H1 (cell line): Measurements from ENCODE around the gene FASN. TPM values are rescaled to one million over a fixed set of nuclear protein-coding genes. Genes with fewer than 3 reads are reported as not detected.
A peak's percentile ranks its signal among the peaks of the same experiment; 100 is the strongest.

ENCODE experiments used
- CTCF ChIA-PET: fragments of 300-600 bp; sonication (Branson Sonifier 250); formaldehyde crosslinking; loops from one replicate; lab custom pipeline; 2021; ENCODE audit not compliant: partially characterized antibody; lab: Charles Lee
- POLR2A ChIA-PET: fragments of 300-600 bp; sonication (Branson Sonifier 250); formaldehyde crosslinking; loops from one replicate; lab custom pipeline; 2021; ENCODE audit warnings: inconsistent platforms; ENCODE audit not compliant: partially characterized antibody; lab: Charles Lee
- DNase-seq, 2 experiments: peaks; one replicate each; pipeline versions ENCODE4 v3.0.0 to v3.0.0-alpha.2; 2010 to 2022; ENCODE audit warnings: low spot score in 2 of 2, low read depth in 1 of 2, mixed read lengths in 1 of 2
- FAIRE-seq: peaks from 2 replicates; lab custom pipeline; 2011; peaks lifted over from hg19 to GRCh38; lab: Jason Lieb, UNC
- H2AFZ ChIP-seq: 2 replicates; pipeline ENCODE4 v1.8.1; 2012; ENCODE audit warnings: low read length, inconsistent platforms
- H2AK5ac ChIP-seq: 2 replicates; pipeline ENCODE4 v1.6.1; 2013; ENCODE audit warnings: low read depth, low read length
- H2BK120ac ChIP-seq: replicated peaks from 2 replicates; pipeline ENCODE3; 2013; ENCODE audit warnings: low read depth, low read length, inconsistent platforms
- H2BK12ac ChIP-seq: 2 replicates; pipeline ENCODE4 v1.6.1; 2013; ENCODE audit warnings: low read depth, low read length
- H2BK15ac ChIP-seq: 2 replicates; pipeline ENCODE4 v1.6.1; 2013; ENCODE audit warnings: low read length
- H2BK20ac ChIP-seq: 2 replicates; pipeline ENCODE4 v1.6.1; 2013; ENCODE audit warnings: low read length
- H2BK5ac ChIP-seq: 2 replicates; pipeline ENCODE4 v1.6.1; 2013; ENCODE audit warnings: low read depth, low read length
- H3K14ac ChIP-seq: 2 replicates; pipeline ENCODE4 v1.6.1; 2013; ENCODE audit warnings: inconsistent platforms; ENCODE audit not compliant: insufficient read length
- H3K18ac ChIP-seq: 2 replicates; pipeline ENCODE4 v1.6.1; 2013; ENCODE audit warnings: low read length; ENCODE audit errors: extremely low read depth
- H3K23ac ChIP-seq: 2 replicates; pipeline ENCODE4 v1.6.1; 2013; ENCODE audit warnings: inconsistent platforms; ENCODE audit not compliant: insufficient read length
- H3K23me2 ChIP-seq: 2 replicates; pipeline ENCODE4 v1.6.1; 2013; ENCODE audit warnings: low read depth, low read length
- H3K27ac ChIP-seq: 2 replicates; pipeline ENCODE4 v1.6.1; 2011; ENCODE audit warnings: low read depth, low read length, inconsistent platforms
- H3K27me3 ChIP-seq, 4 experiments: replicated peaks in 1 of 4; 1 replicate in 1 of 4; 2 replicates in 3 of 4; pipeline versions ENCODE4 v1.6.1 to v1.8.1; 2011 to 2013; ENCODE audit warnings: low read length in 3 of 4, mild to moderate bottlenecking in 3 of 4, inconsistent platforms in 2 of 4, mixed read lengths in 2 of 4, moderate library complexity in 1 of 4; ENCODE audit not compliant: control insufficient read depth in 3 of 4, insufficient read depth in 3 of 4; ENCODE audit errors: extremely low read depth in 1 of 4
- H3K36me3 ChIP-seq, 4 experiments: 2 replicates each; pipeline versions ENCODE4 v1.6.1 to v1.8.1; 2011 to 2013; ENCODE audit warnings: mild to moderate bottlenecking in 4 of 4, low read length in 3 of 4, moderate library complexity in 2 of 4, control low read depth in 1 of 4, inconsistent platforms in 1 of 4; ENCODE audit not compliant: insufficient read depth in 4 of 4, control insufficient read depth in 2 of 4
- H3K4ac ChIP-seq: replicated peaks from 2 replicates; pipeline ENCODE3; 2013; ENCODE audit warnings: low read length, low read depth, mixed read lengths, inconsistent platforms; ENCODE audit not compliant: insufficient read length
- H3K4me1 ChIP-seq, 4 experiments: replicated peaks in 1 of 4; 1 replicate in 1 of 4; 2 replicates in 3 of 4; pipeline versions ENCODE4 v1.6.1 to v1.8.1; 2011 to 2013; ENCODE audit warnings: low read length in 3 of 4, inconsistent platforms in 2 of 4, mixed read lengths in 1 of 4; ENCODE audit not compliant: insufficient read depth in 4 of 4, control insufficient read depth in 3 of 4
- H3K4me2 ChIP-seq, 2 experiments: 2 replicates each; pipeline versions ENCODE4 v1.6.1 to v1.8.1; 2011 to 2013; ENCODE audit warnings: low read depth in 2 of 2, low read length in 2 of 2, control low read depth in 1 of 2, inconsistent platforms in 1 of 2, mild to moderate bottlenecking in 1 of 2; ENCODE audit not compliant: insufficient read depth in 1 of 2
- H3K4me3 ChIP-seq, 4 experiments: fragments of 200-600, 300-600 bp in 1 of 4; sonication (generic), shearing (Covaris generic), sonication (Bioruptor Twin) in 1 of 4; 2 replicates each; pipeline versions ENCODE4 v1.5.1 to v1.8.1; 2011 to 2016; ENCODE audit warnings: low read length in 4 of 4, low read depth in 3 of 4, control low read depth in 2 of 4, inconsistent platforms in 2 of 4, mild to moderate bottlenecking in 2 of 4, mixed read lengths in 1 of 4, moderate library complexity in 1 of 4; ENCODE audit not compliant: insufficient read depth in 2 of 4; ENCODE audit errors: extremely low read depth in 1 of 4
- H3K56ac ChIP-seq: replicated peaks from 2 replicates; pipeline ENCODE3; 2013; ENCODE audit warnings: low read depth, mild to moderate bottlenecking, mixed read lengths, low read length, inconsistent platforms; ENCODE audit not compliant: insufficient read length
- H3K79me1 ChIP-seq: 2 replicates; pipeline ENCODE4 v1.6.1; 2013; ENCODE audit warnings: low read depth, low read length, control low read depth
- H3K79me2 ChIP-seq, 2 experiments: 2 replicates each; pipeline versions ENCODE4 v1.6.1 to v1.8.1; 2012 to 2013; ENCODE audit warnings: low read length in 2 of 2, mild to moderate bottlenecking in 2 of 2, inconsistent platforms in 1 of 2; ENCODE audit not compliant: insufficient read depth in 2 of 2, control insufficient read depth in 1 of 2
- H3K9ac ChIP-seq, 4 experiments: replicated peaks in 1 of 4; 1 replicate in 1 of 4; 2 replicates in 3 of 4; pipeline versions ENCODE4 v1.6.1 to v1.8.1; 2011 to 2013; ENCODE audit warnings: low read depth in 3 of 4, low read length in 3 of 4, control low read depth in 2 of 4, mild to moderate bottlenecking in 2 of 4, moderate library complexity in 2 of 4, inconsistent platforms in 1 of 4; ENCODE audit errors: extremely low read depth in 1 of 4
- H3K9me3 ChIP-seq, 2 experiments: 2 replicates each; pipeline versions ENCODE4 v1.6.1 to v1.8.1; 2012 to 2013; ENCODE audit warnings: mild to moderate bottlenecking in 2 of 2, moderate library complexity in 2 of 2, control low read depth in 1 of 2, inconsistent platforms in 1 of 2, low read depth in 1 of 2, low read length in 1 of 2, mixed read lengths in 1 of 2; ENCODE audit not compliant: insufficient read depth in 2 of 2
- H4K20me1 ChIP-seq, 2 experiments: replicated peaks in 1 of 2; 2 replicates each; pipeline versions ENCODE3 to v1.8.1; 2011 to 2013; ENCODE audit warnings: inconsistent platforms in 2 of 2, low read length in 2 of 2, mild to moderate bottlenecking in 1 of 2; ENCODE audit not compliant: insufficient read depth in 2 of 2, control insufficient read depth in 1 of 2
- H4K5ac ChIP-seq: 2 replicates; pipeline ENCODE4 v1.6.1; 2013; ENCODE audit warnings: low read length, low read depth, mixed read lengths, inconsistent platforms; ENCODE audit not compliant: insufficient read length
- H4K8ac ChIP-seq: 2 replicates; pipeline ENCODE4 v1.8.0; 2013; ENCODE audit warnings: mild to moderate bottlenecking, moderate library complexity, low read length, inconsistent platforms; ENCODE audit not compliant: insufficient read depth; ENCODE audit errors: extremely low read depth
- H4K91ac ChIP-seq: replicated peaks from 2 replicates; pipeline ENCODE3; 2013; ENCODE audit warnings: low read length, mixed read lengths, inconsistent platforms; ENCODE audit not compliant: insufficient read length
- CBX5 ChIP-seq: fragments of 300-800, 300-1000 bp; sonication (generic); IDR thresholded peaks from 2 replicates; pipeline ENCODE4 v1.7.1; 2016; ENCODE audit warnings: antibody characterized with exemption, low read length, low read depth
- CHD1 ChIP-seq: IDR thresholded peaks from 2 replicates; pipeline ENCODE4 v1.6.1; 2012; ENCODE audit warnings: low read depth, low read length, improper control_type of control experiment
- EGR1 ChIP-seq: IDR thresholded peaks from 2 replicates; pipeline ENCODE4 v1.6.1; 2011; ENCODE audit warnings: low read depth, low read length, borderline replicate concordance
- GTF2F1 ChIP-seq: IDR thresholded peaks from 2 replicates; pipeline ENCODE4 v1.6.1; 2012; ENCODE audit warnings: low read depth, low read length, improper control_type of control experiment, borderline replicate concordance
- POLR2A ChIP-seq, 2 experiments: IDR thresholded peaks; 1 replicate in 1 of 2; 2 replicates in 1 of 2; pipeline ENCODE4 v1.6.1; 2011; ENCODE audit warnings: low read depth in 2 of 2, low read length in 2 of 2, mild to moderate bottlenecking in 2 of 2; ENCODE audit errors: control extremely low read depth in 1 of 2
- SIN3A ChIP-seq, 2 experiments: IDR thresholded peaks in 1 of 2; conservative IDR thresholded peaks in 1 of 2; 2 replicates each; pipeline ENCODE4 v1.6.1; 2011 to 2012; ENCODE audit warnings: low read length in 2 of 2, improper control_type of control experiment in 1 of 2, low read depth in 1 of 2, mild to moderate bottlenecking in 1 of 2
- SIRT6 ChIP-seq: IDR thresholded peaks from one replicate; pipeline ENCODE4 v1.7.1; 2012; ENCODE audit warnings: low read length, inconsistent platforms
- SP1 ChIP-seq: IDR thresholded peaks from 2 replicates; pipeline ENCODE4 v1.6.1; 2011; ENCODE audit warnings: low read depth, low read length
- WGBS, 2 experiments: shearing (Covaris generic) in 1 of 2; methylation state at CpG; one replicate each; pipeline versions ENCODE4 v1.1.6 to v1.1.7; 2013 to 2015; ENCODE audit warnings: low lambda C conversion rate in 2 of 2, mixed read lengths in 2 of 2, inconsistent platforms in 1 of 2, low coverage in 1 of 2, missing lambda C conversion rate in 1 of 2; ENCODE audit not compliant: insufficient replicate concordance in 2 of 2, insufficient coverage in 1 of 2, insufficient read length in 1 of 2; ENCODE audit errors: extremely low coverage in 1 of 2, missing lambda C conversion rate in 1 of 2; 5-methylcytosine and 5-hydroxymethylcytosine counted together
- polyA plus RNA-seq, 7 experiments: library from polyadenylated mRNA; depleted of rRNA in 3 of 7; stranded (reverse) in 5 of 7; unstranded in 2 of 7; fragments of >200 nt in 5 of 7; fragments of 200-250 nt in 2 of 7; gene quantifications; 1 replicate in 5 of 7; 2 replicates in 1 of 7; 4 replicates in 1 of 7; pipeline versions ENCODE4 v1.2.1 to v1.2.3, GENCODE V29; 2011 to 2013; ENCODE audit warnings: missing spikeins in 2 of 7, mixed read lengths in 2 of 7
- total RNA-seq: library from RNA; stranded (reverse); fragmentation: NEBNext Ultra II Directional; extraction: Animal tissue kit (Norgen Biotek cat#: 25700); gene quantifications from 2 replicates; pipeline ENCODE4 v1.2.1, GENCODE V29; 2021

Gene FASN
- total and polyA plus RNA-seq, 2 of the 8 experiments (the other 6 are each of a cell fraction or from before 2014, with no cell fraction given) = 143 to 561 TPM

DNA sequence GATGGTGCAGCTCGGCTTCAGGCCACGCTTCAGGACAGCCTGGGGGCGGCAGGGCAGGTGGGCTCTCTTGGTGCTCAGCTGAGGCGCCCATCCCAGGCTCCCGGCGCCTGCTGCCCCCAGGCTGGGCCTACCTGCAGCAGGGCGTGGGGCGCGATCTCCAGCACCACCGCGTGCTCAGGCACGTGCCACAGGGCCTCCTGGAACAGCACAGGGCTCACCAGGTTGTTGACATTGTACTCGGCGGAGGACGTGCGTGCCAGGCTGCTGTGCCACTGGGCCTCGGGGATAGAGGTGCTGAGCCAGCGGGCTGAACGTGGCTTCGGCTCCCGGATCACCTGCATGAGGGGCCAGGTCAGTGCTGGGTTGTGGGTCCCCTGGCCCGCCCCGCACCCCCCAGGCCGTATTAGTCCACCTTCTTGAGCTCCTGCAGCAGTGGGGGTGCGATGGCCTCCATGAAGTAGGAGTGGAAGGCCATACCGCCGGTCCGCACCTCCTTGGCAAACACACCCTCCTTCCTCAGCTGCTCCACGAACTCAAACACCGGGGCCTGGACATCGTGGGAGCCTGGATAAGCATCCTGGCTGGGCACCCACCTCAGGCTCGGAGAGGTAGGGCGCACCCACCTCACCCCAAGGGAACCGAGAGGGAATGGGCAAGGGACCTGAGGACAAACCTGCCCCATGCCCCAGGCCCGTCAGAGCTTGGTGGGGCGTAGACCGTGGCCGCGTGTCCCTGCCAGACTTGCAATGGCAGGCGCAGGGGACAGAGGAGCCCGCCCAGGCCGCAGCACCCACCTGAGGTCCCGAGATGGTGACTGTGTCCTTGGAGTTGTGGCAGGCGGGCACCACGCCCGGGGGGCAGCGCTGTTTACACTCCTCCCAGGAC, 9.0 kb downstream of the FASN start:
- no peaks in the 10 kb centered on the region for H3K4me1 ChIP-seq
- H2BK5ac ChIP-seq = no peak overlapping the region; the same call in 1 of the 2 replicates
- FAIRE-seq (no peak), DNase-seq (no peak)
- H2BK12ac ChIP-seq = no peak overlapping the region
- H3K23me2 ChIP-seq = no peaks in the 10 kb centered on the region
- no peak overlapping the region; the same call in 1 of the 2 replicates for H4K8ac ChIP-seq
- no peak overlapping the region for H2AK5ac ChIP-seq
- no peak overlapping the region for H2BK20ac ChIP-seq
- ChIA-PET POLR2A (interaction anchor here (0.6 to 8.8 kb wide), 7 partner anchors 11 to 391 kb away, joined by 3 to 105 read pairs (median 4); partner anchors contain the start of gene DUS1L), CTCF (interaction anchor here (0.8 to 1.9 kb wide), 5 partner anchors 9 to 227 kb away, joined by 3 to 8 read pairs (median 4); no protein-coding TSS in a partner anchor)
- H3K18ac ChIP-seq = no peak overlapping the region
- H3K4me2 ChIP-seq = no peak overlapping the region
- H3K56ac ChIP-seq = no peak overlapping the region
- H3K27me3 ChIP-seq = no peaks in the 10 kb centered on the region
- no peak overlapping the region for H3K23ac ChIP-seq
- no peak overlapping the region for H3K4me3 ChIP-seq
- no peak overlapping the region for H4K91ac ChIP-seq
- 95% methylated on average over 33 of the region's 47 CpGs; no CpG with 5 or more reads in 1 of the 2 experiments for WGBS, 2 experiments
- no peaks in the 10 kb centered on the region for H3K9me3 ChIP-seq
- peaks cover 0 to 6% of the 10 kb centered on the region in 2 experiments; a peak in 1 of 4 replicates for H3K79me2 ChIP-seq
- no peak overlapping the region for H3K27ac ChIP-seq
- H3K79me1 ChIP-seq = peaks cover 12% of the 10 kb centered on the region
- no peak overlapping the region for H3K4ac ChIP-seq
- H4K5ac ChIP-seq = no peak overlapping the region
- H2BK120ac ChIP-seq = no peak overlapping the region
- peaks cover 67 to 98% (median 91%) of the 10 kb centered on the region in 4 experiments for H3K36me3 ChIP-seq
- no peak overlapping the region for H3K9ac ChIP-seq
- no peak overlapping the region for H2AFZ ChIP-seq
- no peak overlapping the region for H3K14ac ChIP-seq
- H2BK15ac ChIP-seq = no peak overlapping the region
- H4K20me1 ChIP-seq = peaks cover 18 to 81% of the 10 kb centered on the region in 2 experiments
- TF ChIP-seq CHD1 = no peak
- no peak for TF ChIP-seq CBX5
- no peak for TF ChIP-seq EGR1
- no peak for TF ChIP-seq SIRT6
- TF ChIP-seq POLR2A (IDR thresholded peaks at IDR 0.05; ENCODE audit: control extremely low read depth in 1 of 2, low read depth in 2 of 2, low read length in 2 of 2) = peak in 1 of 2 experiments; percentile 36; a peak in 1 of 3 replicates
- no peak for TF ChIP-seq SIN3A (conservative IDR thresholded peaks at IDR 0.05 in 1 of 2, IDR thresholded peaks at IDR 0.05 in 1 of 2; ENCODE audit: low read depth in 1 of 2, low read length in 2 of 2)
- TF ChIP-seq SP1 = no peak
- TF ChIP-seq GTF2F1 = no peak
